IMR-90 (cell line): ENCODE results near the gene PALB2.

ENCODE experiments used
- CEBPB ChIP-seq: IDR thresholded peaks from 2 replicates; pipeline ENCODE4 v1.6.1; 2012; ENCODE audit warnings: low read depth, low read length, improper control_type of control experiment
- FOS ChIP-seq: fragments of 150-350 bp; IDR thresholded peaks from 2 replicates; pipeline ENCODE4 v1.6.1; 2016; ENCODE audit warnings: low read depth, low read length
- MAFK ChIP-seq: IDR thresholded peaks from 2 replicates; pipeline ENCODE4 v1.6.1; 2012; ENCODE audit warnings: low read depth, low read length, improper control_type of control experiment
- MXI1 ChIP-seq: IDR thresholded peaks from 2 replicates; pipeline ENCODE4 v1.6.1; 2012; ENCODE audit warnings: low read depth, mild to moderate bottlenecking, low read length, moderate library complexity, borderline replicate concordance
- NFE2L2 ChIP-seq: fragments of 150-350 bp; IDR thresholded peaks from 2 replicates; pipeline ENCODE4 v1.6.1; 2016; ENCODE audit warnings: low read depth, mild to moderate bottlenecking, low read length
- POLR2A ChIP-seq: IDR thresholded peaks from 2 replicates; pipeline ENCODE4 v1.6.1; 2012; ENCODE audit warnings: mild to moderate bottlenecking, low read depth, low read length
- RAD21 ChIP-seq: IDR thresholded peaks from 2 replicates; pipeline ENCODE4 v1.6.1; 2012; ENCODE audit warnings: low read length, improper control_type of control experiment
- RFX5 ChIP-seq: IDR thresholded peaks from 2 replicates; pipeline ENCODE4 v1.8.0; 2012; ENCODE audit warnings: low read depth, mild to moderate bottlenecking, low read length, moderate library complexity
- SMC3 ChIP-seq: fragments of 150-350 bp; IDR thresholded peaks from 2 replicates; pipeline ENCODE4 v1.6.1; 2016; ENCODE audit warnings: low read depth, mild to moderate bottlenecking, antibody characterized with exemption, low read length, moderate library complexity
- TF ChIP-seq, protein P1 (sequence below): conservative IDR thresholded peaks from 2 replicates; pipeline ENCODE4 v1.5.1; 2012; ENCODE audit warnings: mild to moderate bottlenecking, low read depth, low read length, improper control_type of control experiment
- TF ChIP-seq, protein P2 (sequence below): fragments of 150-350 bp; IDR thresholded peaks from 2 replicates; pipeline ENCODE4 v1.6.1; 2016; ENCODE audit warnings: low read depth, mild to moderate bottlenecking, low read length, moderate library complexity, borderline replicate concordance

DNA sequence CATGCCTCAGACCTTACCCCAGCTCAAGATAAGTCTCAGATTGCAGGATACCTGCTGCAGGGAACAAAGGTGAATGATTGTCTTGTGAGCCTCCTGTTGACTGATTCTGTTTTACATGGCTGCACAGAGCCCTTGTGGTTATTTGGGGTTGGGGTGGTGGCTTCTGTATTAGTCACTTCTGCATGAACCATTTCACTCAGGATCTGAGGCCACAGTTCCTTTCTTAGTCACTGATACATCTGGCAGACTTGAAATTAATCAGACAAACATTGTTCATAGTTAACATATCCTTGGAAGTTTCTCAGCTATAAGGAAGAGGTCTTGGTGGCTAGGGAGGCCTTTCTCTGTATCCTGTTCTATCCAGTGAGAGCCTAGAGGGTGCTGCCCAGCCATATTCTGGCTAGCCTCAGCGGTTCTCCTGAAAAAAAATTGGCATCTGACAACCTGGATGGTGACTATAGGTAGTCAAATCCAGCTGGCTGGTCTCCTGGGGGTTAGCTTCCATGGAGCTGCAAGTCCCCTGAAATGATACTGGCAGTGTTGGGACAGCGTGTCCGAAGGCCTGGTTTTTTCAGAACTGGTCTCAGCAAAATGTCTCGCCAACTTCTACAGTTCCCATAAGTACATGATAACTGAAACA lies 29.1 kb upstream of the PALB2 start:
- TF ChIP-seq, protein P1, sequence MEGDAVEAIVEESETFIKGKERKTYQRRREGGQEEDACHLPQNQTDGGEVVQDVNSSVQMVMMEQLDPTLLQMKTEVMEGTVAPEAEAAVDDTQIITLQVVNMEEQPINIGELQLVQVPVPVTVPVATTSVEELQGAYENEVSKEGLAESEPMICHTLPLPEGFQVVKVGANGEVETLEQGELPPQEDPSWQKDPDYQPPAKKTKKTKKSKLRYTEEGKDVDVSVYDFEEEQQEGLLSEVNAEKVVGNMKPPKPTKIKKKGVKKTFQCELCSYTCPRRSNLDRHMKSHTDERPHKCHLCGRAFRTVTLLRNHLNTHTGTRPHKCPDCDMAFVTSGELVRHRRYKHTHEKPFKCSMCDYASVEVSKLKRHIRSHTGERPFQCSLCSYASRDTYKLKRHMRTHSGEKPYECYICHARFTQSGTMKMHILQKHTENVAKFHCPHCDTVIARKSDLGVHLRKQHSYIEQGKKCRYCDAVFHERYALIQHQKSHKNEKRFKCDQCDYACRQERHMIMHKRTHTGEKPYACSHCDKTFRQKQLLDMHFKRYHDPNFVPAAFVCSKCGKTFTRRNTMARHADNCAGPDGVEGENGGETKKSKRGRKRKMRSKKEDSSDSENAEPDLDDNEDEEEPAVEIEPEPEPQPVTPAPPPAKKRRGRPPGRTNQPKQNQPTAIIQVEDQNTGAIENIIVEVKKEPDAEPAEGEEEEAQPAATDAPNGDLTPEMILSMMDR = no peak
- TF ChIP-seq POLR2A (no peak), NFE2L2 (no peak), SMC3 (no peak), RFX5 (no peak), CEBPB (0 out of 2 replicates have a peak, but pooled peaks have one; percentile 7), MAFK (no peak), MXI1 (no peak), RAD21 (no peak), FOS (peak; percentile 77)
- TF ChIP-seq, protein P2, sequence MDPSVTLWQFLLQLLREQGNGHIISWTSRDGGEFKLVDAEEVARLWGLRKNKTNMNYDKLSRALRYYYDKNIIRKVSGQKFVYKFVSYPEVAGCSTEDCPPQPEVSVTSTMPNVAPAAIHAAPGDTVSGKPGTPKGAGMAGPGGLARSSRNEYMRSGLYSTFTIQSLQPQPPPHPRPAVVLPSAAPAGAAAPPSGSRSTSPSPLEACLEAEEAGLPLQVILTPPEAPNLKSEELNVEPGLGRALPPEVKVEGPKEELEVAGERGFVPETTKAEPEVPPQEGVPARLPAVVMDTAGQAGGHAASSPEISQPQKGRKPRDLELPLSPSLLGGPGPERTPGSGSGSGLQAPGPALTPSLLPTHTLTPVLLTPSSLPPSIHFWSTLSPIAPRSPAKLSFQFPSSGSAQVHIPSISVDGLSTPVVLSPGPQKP = no peak
